HG03342 (cell line): ENCODE data around the gene USP7.
A peak's percentile ranks its signal among the peaks of the same experiment; 100 is the strongest.

Experiments used
- ATAC-seq: cut with Tn5 transposase; IDR thresholded peaks from one replicate; pipeline ENCODE4 v1.9.1; 2021; ENCODE audit warnings: mild to moderate bottlenecking, moderate library complexity; ENCODE audit not compliant: unreplicated experiment

The USP7 gene

GRCh38 chr16:8904018-8904430, 59.7 kb downstream of the USP7 start:
- ATAC-seq = no peak

GRCh38 chr16:8903004-8903403, 60.7 kb downstream of the USP7 start:
- no peak for ATAC-seq

DNA sequence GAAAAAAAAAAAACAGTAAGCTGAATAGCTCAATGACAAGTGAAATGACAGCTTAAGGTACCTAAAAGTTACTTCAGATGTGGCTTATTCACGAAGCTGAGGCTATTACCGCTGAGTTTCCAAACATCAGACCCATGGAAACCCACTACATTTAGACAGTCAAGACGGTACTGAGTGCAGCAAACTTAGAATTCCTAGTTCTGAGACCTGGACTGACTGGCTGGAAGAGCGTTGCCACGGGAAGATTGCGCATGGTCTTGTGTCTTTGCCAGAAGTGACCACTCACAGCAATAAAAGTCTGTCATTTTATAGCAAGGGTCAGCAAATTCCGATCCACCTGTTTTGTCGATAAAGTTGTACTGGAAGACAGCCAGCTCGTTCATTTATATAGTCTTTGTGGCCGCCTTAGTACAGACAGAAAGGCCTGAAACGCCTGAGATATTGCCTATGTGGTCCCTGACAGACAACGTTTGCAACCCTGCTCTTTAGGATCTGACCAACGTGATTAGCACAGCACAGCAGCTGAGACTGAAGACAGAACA, 62.3 kb downstream of the USP7 start:
- no peak for ATAC-seq

GRCh38 chr16:8900343-8900742, 63.4 kb downstream of the USP7 start:
- ATAC-seq = no peak

GRCh38 chr16:8899709-8900317, 63.9 kb downstream of the USP7 start:
- ATAC-seq = no peak

DNA sequence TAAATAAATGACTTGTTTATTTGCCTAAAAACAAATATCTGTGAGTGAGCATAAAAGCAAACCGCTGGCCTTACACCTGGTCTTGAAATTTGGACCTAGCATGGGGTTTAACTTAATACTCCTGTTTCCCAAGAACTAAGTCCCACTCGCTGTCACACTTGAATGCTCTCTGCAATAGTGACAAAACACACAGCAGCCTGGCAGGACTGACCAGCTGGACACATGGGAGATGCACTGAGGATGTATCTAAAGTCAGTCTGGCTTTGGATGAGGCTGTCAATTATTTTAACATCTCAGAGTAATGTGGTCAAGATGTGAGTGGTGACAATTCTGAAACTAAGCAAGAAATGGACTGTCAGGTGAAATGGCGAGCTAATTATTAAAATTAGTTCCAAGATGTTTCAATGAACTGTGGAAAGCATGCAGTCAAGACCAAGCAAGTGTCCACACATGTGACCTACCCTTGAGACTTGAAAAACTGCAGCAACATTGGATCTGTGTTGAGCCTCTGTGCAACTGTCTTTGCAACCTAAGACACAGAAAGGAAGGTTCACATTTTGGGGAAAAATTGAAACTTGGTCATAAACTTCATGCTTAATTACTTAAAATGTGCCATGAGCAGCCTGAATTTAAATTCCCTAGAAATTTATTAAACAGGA, 64.9 kb downstream of the USP7 start:
- ATAC-seq = no peak

DNA sequence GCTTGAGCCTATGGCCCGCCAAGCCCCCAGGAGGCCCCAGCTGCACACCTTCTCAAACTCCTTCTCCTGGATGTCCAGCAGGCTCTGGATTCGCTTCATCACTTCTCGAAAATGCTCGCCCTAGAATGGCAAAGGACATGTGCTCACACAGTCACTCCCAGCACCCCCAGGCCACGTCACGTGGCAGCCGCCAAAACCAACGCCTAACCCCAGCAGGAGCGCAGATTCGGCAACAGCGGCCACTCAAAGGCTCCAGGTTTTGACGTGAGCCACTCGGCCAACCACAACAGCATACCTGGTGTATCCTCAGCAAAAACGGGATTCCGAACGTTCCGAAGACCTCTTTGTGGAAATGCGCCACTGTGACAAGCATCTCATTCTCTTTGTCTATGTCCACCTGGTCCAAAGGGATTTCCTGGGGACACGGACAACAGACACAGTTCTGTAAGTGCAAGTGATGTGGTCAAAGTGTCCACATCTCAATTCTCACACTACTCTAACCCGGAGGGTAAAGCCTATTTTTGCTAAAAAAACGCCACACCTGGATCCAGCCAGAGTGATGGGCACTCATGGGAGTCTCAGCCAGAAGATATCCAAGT, 68.9 kb downstream of the USP7 start:
- ATAC-seq = no peak

- no peak for ATAC-seq
These were observed 69.6 kb downstream of the USP7 start for GRCh38 chr16:8893976-8894690.

GRCh38 chr16:8893426-8893825, 70.3 kb downstream of the USP7 start:
- ATAC-seq = no peak

DNA sequence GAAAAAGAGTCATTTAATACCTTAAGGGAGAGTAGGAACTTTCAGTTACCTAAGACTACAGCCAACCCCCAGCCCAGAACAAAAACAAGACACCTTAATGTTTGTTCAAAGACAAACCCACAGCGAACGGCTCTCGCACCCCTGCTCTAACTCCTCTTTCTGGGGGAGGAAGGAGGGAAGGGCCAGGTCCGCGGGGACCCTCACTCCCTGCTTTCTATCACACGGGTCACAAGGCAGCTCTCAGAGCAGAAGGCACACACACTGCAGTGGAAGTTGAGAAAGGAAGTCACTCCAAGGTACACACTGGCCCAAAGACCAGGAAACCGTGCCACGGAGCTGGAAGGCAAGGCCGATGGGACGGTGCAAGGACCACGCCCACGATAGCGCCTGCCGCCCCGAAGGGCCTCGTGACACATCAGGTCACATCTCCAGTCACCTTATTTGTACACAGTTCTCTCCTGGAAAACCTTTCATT, 71.6 kb downstream of the USP7 start:
- ATAC-seq = peak; percentile 22

DNA sequence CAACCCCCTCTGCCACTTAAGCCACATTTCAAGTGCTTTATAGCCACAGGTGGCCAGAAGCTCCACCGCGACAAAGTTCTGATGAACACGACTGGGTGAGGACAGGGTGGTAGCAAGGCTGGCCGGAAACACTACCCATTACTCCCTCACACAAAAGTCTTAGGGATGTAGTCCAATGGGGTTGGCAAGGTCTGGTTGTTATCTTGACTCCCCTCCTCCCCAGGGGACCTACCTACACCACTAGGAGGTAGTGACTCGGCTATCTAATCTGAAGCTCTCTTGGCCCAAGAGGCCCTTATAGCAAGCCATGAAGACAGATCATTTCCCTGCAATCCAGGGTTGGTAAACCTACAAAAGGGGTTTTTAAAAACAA, 73.2 kb downstream of the USP7 start:
- no peak for ATAC-seq

GRCh38 chr16:8889893-8890548, 73.7 kb downstream of the USP7 start:
- ATAC-seq = no peak

- ATAC-seq = no peak
These were observed 74.5 kb downstream of the USP7 start for GRCh38 chr16:8888951-8889892.

GRCh38 chr16:8887952-8888560, 75.7 kb downstream of the USP7 start:
- no peak for ATAC-seq

- ATAC-seq = no peak
These were observed 76.3 kb downstream of the USP7 start for GRCh38 chr16:8887431-8887765.

GRCh38 chr16:8886593-8887430, 76.9 kb downstream of the USP7 start:
- ATAC-seq = no peak

DNA sequence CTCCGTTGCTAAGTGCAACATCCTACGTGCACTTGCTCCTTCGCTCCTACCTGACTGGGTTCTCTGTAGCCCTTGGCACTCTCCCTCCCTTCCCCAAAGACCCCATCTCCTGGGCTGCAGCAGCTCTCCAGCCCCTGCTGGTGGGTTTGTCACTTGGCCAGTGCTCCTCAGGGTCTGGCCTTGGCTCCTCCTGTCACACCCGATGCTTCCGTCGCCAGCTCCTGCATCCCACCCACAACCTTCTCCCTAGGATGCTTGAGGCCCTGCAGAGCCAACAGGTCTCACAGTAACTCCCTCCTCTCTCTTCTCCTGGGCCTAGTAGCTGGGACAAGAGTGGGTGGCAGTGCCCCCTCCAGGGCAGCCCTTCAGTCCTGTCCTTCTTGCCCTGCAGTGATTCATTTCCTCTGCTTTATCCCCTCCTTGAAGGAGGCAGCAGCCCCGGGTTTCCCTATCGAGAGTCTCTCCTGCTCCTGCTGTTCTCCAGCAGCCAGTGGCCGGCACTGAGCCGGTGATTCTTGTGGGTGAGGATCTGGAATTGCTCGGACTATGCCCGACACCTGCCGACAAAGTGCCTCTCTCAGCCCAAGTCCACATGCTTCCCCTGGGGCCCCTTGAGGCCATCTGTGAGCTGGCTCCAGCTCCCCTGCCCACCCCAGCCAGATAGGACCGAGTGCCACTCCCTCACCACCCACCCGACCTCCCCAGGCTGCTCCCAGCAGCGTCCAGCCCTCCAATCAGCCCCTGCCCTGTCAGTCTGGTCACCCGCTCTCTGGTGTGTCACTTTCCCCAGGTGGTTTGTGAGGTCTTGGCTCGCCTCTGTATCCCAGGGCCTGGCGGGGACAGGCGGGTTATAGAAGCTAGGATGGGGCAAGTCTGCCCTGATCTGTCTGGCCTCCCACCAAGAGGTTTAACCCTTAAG, 77.8 kb downstream of the USP7 start:
- no peak for ATAC-seq
